GM23338 (cell line): ENCODE data around the gene PCMT1.

ENCODE experiments used
- CREB1 ChIP-seq: fragments of 250-450 bp; sonication (Bioruptor Pico); IDR thresholded peaks from 2 replicates; pipeline ENCODE4 v1.5.0; 2020; ENCODE audit warnings: low read depth, mild to moderate bottlenecking, moderate library complexity
- EZH2 ChIP-seq: fragments of 200-600 bp; sonication (generic); IDR thresholded peaks from one replicate; pipeline ENCODE4 v1.8.0; 2017; ENCODE audit warnings: antibody characterized with exemption, mild to moderate bottlenecking, low read depth; ENCODE audit not compliant: unreplicated experiment
- EZH2phosphoT487 ChIP-seq: fragments of 200-600 bp; sonication (generic); IDR thresholded peaks from one replicate; pipeline ENCODE4 v1.8.1; 2018; ENCODE audit warnings: antibody characterized with exemption; ENCODE audit not compliant: unreplicated experiment
- POLR2AphosphoS5 ChIP-seq: IDR thresholded peaks from 2 replicates; pipeline ENCODE4 v1.6.1; 2016; ENCODE audit warnings: antibody characterized with exemption, low read depth
- TF ChIP-seq, protein P1 (sequence below), 2 experiments: fragments of 200-600 bp in 1 of 2; sonication (generic) in 1 of 2; conservative IDR thresholded peaks; 2 replicates each; pipeline versions ENCODE4 v1.5.1 to v1.6.1; 2016 to 2017; ENCODE audit warnings: antibody characterized with exemption in 2 of 2, low read depth in 2 of 2, mild to moderate bottlenecking in 2 of 2, moderate library complexity in 1 of 2

DNA sequence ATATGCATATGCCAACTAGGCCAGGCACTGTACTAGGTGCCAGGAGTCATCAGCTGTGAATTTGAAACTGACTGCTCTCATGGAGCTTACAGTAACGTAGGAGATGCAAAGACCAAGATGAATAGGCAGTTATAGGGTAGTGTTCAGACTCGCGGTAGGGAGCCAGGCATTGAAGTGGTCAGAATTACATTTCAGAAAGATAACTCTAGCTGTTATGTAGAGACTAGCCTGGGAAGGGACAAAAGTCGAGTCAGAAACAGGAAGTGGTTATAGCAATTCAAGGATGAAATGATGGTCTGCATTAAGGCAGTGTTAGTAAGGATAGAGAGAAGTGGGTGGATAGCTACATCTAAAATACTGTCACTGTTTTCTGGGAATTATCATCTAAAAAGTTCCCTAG is 56.6 kb downstream of the PCMT1 start:
- TF ChIP-seq POLR2AphosphoS5 (no peak), EZH2phosphoT487 (no peak), EZH2 (no peak), CREB1 (no peak)
- TF ChIP-seq, protein P1, sequence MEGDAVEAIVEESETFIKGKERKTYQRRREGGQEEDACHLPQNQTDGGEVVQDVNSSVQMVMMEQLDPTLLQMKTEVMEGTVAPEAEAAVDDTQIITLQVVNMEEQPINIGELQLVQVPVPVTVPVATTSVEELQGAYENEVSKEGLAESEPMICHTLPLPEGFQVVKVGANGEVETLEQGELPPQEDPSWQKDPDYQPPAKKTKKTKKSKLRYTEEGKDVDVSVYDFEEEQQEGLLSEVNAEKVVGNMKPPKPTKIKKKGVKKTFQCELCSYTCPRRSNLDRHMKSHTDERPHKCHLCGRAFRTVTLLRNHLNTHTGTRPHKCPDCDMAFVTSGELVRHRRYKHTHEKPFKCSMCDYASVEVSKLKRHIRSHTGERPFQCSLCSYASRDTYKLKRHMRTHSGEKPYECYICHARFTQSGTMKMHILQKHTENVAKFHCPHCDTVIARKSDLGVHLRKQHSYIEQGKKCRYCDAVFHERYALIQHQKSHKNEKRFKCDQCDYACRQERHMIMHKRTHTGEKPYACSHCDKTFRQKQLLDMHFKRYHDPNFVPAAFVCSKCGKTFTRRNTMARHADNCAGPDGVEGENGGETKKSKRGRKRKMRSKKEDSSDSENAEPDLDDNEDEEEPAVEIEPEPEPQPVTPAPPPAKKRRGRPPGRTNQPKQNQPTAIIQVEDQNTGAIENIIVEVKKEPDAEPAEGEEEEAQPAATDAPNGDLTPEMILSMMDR (conservative IDR thresholded peaks at IDR 0.05; ENCODE audit: low read depth in 2 of 2): no peak
